Lower lobe of right lung (tissue), 2 donors: ENCODE measurements around the gene HYAL3. TPM values are rescaled to one million over a fixed set of nuclear protein-coding genes. Genes with fewer than 3 reads are reported as not detected.
"Not testable (repeated sequence)": the region's sequence is repeated elsewhere in the genome, so short reads cannot be mapped to it uniquely, and the experiment has no call there.

Experiments
- ATAC-seq, 2 donors: fragments of 200-7000 bp; cut with Tn5 transposase; one replicate each; pipeline ENCODE4 v1.9.1; 2020 to 2022; ENCODE audit warnings: mild to moderate bottlenecking in 2 of 2, moderate library complexity in 2 of 2
- DNase-seq: peaks from one replicate; pipeline ENCODE4 v3.0.0-alpha.2; 2020
- H3K27ac ChIP-seq: fragments of 200-600 bp; one replicate; pipeline ENCODE4 v1.8.0; 2022
- H3K27me3 ChIP-seq: fragments of 200-600 bp; one replicate; pipeline ENCODE4 v1.8.0; 2022; ENCODE audit warnings: low read depth
- H3K36me3 ChIP-seq: fragments of 200-600 bp; one replicate; pipeline ENCODE4 v1.8.0; 2022; ENCODE audit warnings: mild to moderate bottlenecking
- H3K4me1 ChIP-seq: fragments of 200-600 bp; one replicate; pipeline ENCODE4 v1.8.0; 2022
- H3K4me3 ChIP-seq: fragments of 200-600 bp; one replicate; pipeline ENCODE4 v1.8.0; 2022; ENCODE audit warnings: mild to moderate bottlenecking
- H3K9me3 ChIP-seq: fragments of 200-600 bp; one replicate; pipeline ENCODE4 v1.8.0; 2022
- intact Hi-C: fragments of 100-400 bp; cut with DNase I; formaldehyde crosslinking; loops from one replicate; pipeline ENCODE4 v1.11.0; 2022
- total RNA-seq: library from RNA; stranded (reverse); fragmentation: NEBNext Ultra II Directional; extraction: Animal tissue kit (Norgen Biotek cat#: 25700); gene quantifications from one replicate; pipeline ENCODE4 v1.2.1, GENCODE V29; 2021
- TF ChIP-seq, protein P1 (sequence below): fragments of 200-600 bp; IDR thresholded peaks from one replicate; pipeline ENCODE4 v1.8.0; 2022; ENCODE audit warnings: antibody characterized with exemption, mild to moderate bottlenecking
- donor health status: DM: no; HTN: yes; CAD: no; lungs with severe emphysema.

Gene HYAL3
- total RNA-seq, 1 donor from 2014 or later, result 4.0 TPM

- no peak overlapping the region for H3K27ac ChIP-seq
- TF ChIP-seq, protein P1, sequence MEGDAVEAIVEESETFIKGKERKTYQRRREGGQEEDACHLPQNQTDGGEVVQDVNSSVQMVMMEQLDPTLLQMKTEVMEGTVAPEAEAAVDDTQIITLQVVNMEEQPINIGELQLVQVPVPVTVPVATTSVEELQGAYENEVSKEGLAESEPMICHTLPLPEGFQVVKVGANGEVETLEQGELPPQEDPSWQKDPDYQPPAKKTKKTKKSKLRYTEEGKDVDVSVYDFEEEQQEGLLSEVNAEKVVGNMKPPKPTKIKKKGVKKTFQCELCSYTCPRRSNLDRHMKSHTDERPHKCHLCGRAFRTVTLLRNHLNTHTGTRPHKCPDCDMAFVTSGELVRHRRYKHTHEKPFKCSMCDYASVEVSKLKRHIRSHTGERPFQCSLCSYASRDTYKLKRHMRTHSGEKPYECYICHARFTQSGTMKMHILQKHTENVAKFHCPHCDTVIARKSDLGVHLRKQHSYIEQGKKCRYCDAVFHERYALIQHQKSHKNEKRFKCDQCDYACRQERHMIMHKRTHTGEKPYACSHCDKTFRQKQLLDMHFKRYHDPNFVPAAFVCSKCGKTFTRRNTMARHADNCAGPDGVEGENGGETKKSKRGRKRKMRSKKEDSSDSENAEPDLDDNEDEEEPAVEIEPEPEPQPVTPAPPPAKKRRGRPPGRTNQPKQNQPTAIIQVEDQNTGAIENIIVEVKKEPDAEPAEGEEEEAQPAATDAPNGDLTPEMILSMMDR, result no peak
- ATAC-seq (no peak), DNase-seq (no peak)
- H3K4me3 ChIP-seq, result no peak overlapping the region
- no peaks in the 10 kb centered on the region for H3K9me3 ChIP-seq
- peaks cover 16% of the 10 kb centered on the region for H3K4me1 ChIP-seq
- H3K36me3 ChIP-seq, result peaks cover 42% of the 10 kb centered on the region
- intact Hi-C loops, result no loop called here
- no peaks in the 10 kb centered on the region for H3K27me3 ChIP-seq
Observed at GRCh38 chr3:50287262-50287661, 11.9 kb downstream of the HYAL3 start.

DNA sequence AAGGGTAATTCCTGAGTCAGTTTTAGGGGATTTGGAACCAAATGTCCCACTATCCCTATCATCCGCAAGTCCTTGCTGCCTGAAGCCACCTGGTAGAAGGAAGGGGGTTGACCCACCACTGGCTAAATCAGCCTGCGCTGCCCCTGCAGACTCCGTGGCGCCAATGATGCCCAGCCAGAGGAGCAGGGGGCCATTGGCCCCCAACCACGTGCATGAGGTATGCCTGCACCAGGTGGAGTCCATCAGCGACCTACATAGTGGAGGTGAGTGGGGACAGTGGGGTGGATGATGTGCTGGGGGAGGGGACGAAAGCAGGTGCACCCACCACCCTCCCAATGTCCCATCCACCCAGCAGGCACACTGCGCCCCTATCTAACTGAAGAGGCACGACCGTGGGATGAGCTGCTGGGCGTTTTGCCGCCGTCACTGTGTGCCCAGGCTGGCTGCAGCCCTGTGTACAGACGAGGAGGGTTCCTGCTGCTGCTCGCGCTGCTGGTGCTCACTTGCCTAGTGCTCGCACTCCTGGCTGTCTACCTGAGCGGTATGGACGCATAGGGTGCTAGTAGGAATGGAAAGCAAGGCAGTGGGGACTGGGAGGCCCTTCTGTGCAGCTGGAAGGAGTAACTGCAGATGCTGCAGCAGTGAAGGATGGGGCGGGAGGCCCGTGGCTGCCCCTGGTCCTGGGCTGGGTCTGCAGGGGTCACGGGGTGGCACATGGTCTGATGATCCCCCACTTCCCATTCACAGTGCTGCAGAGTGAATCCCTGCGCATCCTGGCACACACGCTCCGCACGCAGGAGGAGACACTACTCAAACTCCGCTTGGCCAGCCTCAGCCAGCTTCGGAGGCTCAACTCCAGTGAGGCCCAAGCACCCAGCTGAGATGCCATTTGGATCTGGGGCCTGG lies 12.6 kb downstream of the HYAL3 start:
- no peak for DNase-seq
- Histone ChIP-seq H3K4me1 (peaks cover 14% of the 10 kb centered on the region), H3K27ac (no peak overlapping the region), H3K27me3 (no peaks in the 10 kb centered on the region), H3K36me3 (peaks cover 42% of the 10 kb centered on the region), H3K4me3 (no peak overlapping the region), H3K9me3 (no peaks in the 10 kb centered on the region)
- intact Hi-C loops, result no loop called here
- TF ChIP-seq, protein P1, result no peak
- no peak for ATAC-seq

GRCh38 chr3:50284121-50284520 lies 15.1 kb downstream of the HYAL3 start:
- intact Hi-C loops, ATAC-seq, H3K9me3 ChIP-seq, H3K27me3 ChIP-seq, DNase-seq, H3K4me1 ChIP-seq, H3K27ac ChIP-seq, H3K4me3 ChIP-seq: not testable (repeated sequence)
- H3K36me3 ChIP-seq, result peaks cover 28% of the 10 kb centered on the region

GRCh38 chr3:50279255-50280016 lies 19.8 kb downstream of the HYAL3 start:
- intact Hi-C loops, result no loop called here

GRCh38 chr3:50278880-50279224 lies 20.4 kb downstream of the HYAL3 start, which contains the start of gene LSMEM2:
Gene LSMEM2 (plus strand): TSS chr3:50279087. CDS start chr3:50279114, 27 bp downstream.
- peaks cover 4% of the 10 kb centered on the region for H3K36me3 ChIP-seq
- no peak for ATAC-seq
- no peak within 1 kb of the TSS for H3K4me3 ChIP-seq
- no peaks in the 10 kb centered on the region for H3K9me3 ChIP-seq
- H3K27me3 ChIP-seq, result peaks cover 23% of the 10 kb centered on the region
- intact Hi-C loops, result no loop called here
- H3K4me1 ChIP-seq, result peaks cover 10% of the 10 kb centered on the region
- DNase-seq, result no peak
- H3K27ac ChIP-seq, result no peak within 1 kb of the TSS
- TF ChIP-seq, protein P1, result no peak

More at GRCh38 chr3:50279255-50280016, 19.8 kb downstream of the HYAL3 start:
- H3K36me3 ChIP-seq, result peaks cover 4% of the 10 kb centered on the region
- TF ChIP-seq, protein P1, result no peak
- DNase-seq, result no peak
- H3K9me3 ChIP-seq, result no peaks in the 10 kb centered on the region
- H3K27ac ChIP-seq, result no peak overlapping the region
- H3K4me1 ChIP-seq, result peaks cover 4% of the 10 kb centered on the region
- H3K27me3 ChIP-seq, result peaks cover 22% of the 10 kb centered on the region
- no peak for ATAC-seq
- no peak overlapping the region for H3K4me3 ChIP-seq
